GM13976 (cell line): ENCODE data around the gene GPR176.

ENCODE experiments used
- DNase-seq: peaks from one replicate; pipeline ENCODE4 v3.0.0; 2012; ENCODE audit warnings: low spot score
- in situ Hi-C: fragments of 300-500 bp; cut with MboI; formaldehyde crosslinking; loops from one replicate; pipeline ENCODE4 v1.12.0; 2022; ENCODE audit warnings: low sequenced_read_pairs, mixed read lengths, inconsistent platforms; ENCODE audit not compliant: unreplicated experiment
- TF ChIP-seq, protein P1 (sequence below): IDR thresholded peaks from 2 replicates; pipeline ENCODE4 v1.5.1; 2012; ENCODE audit warnings: borderline replicate concordance, mild to moderate bottlenecking; ENCODE audit not compliant: insufficient read depth; ENCODE audit errors: extremely low read depth, missing control alignments, control extremely low read depth

Gene GPR176

DNA sequence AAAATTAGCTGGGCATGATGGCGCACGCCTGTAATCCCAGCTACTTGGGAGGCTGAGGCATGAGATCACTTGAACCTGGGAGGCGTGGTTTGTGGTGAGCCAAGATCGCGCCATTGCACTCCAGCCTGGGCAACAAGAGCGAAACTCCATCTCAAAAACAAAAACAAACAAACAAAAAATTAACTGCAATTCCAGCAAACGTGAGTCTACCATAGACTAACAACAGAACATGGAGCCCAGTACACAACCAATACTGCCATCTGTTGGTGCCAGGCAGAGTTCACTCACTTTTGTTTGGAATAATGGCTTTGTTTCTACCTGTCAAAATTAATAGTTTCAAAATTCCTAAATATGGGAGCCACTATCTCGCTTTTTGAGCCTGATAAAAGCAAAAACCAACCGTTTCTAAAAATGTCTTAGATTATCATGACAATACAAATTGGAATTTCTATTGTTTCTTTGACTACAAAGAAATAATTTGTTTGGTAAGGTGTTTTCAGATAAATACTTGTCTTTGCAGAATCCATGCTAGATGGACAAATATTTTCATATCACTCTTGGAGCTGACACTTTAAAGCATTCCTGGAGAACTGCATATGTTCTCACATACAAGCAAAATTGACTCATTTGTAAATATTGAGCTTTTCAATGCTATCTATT lies 45.0 kb downstream of the GPR176 start:
- TF ChIP-seq, protein P1, sequence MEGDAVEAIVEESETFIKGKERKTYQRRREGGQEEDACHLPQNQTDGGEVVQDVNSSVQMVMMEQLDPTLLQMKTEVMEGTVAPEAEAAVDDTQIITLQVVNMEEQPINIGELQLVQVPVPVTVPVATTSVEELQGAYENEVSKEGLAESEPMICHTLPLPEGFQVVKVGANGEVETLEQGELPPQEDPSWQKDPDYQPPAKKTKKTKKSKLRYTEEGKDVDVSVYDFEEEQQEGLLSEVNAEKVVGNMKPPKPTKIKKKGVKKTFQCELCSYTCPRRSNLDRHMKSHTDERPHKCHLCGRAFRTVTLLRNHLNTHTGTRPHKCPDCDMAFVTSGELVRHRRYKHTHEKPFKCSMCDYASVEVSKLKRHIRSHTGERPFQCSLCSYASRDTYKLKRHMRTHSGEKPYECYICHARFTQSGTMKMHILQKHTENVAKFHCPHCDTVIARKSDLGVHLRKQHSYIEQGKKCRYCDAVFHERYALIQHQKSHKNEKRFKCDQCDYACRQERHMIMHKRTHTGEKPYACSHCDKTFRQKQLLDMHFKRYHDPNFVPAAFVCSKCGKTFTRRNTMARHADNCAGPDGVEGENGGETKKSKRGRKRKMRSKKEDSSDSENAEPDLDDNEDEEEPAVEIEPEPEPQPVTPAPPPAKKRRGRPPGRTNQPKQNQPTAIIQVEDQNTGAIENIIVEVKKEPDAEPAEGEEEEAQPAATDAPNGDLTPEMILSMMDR: peak; percentile 37
- peak; percentile 29 for DNase-seq
- in situ Hi-C loops: loop anchor here (5.0 kb wide), 1 partner anchor 73 kb away; no protein-coding TSS in a partner anchor

DNA sequence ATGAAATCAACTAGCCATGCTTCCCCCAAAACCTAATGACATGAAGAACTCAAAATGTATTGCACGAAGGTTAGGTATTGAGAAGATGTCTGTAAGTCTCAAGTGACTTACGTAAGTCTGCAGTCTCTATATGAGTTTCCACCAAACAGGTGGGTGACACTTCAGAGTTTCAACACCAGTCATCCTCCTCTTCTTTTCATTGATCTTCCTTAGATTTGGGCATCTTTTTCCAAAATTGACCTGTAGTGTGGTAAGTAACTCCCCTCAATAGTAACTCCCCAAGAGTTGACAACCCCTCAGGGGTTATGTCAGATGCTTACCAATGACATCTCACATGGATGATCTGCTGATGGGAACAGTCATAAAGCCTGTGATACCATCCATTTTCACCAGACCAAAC lies 46.1 kb downstream of the GPR176 start:
- in situ Hi-C loops: no loop called here
- DNase-seq: no peak
- TF ChIP-seq, protein P1: no peak

DNA sequence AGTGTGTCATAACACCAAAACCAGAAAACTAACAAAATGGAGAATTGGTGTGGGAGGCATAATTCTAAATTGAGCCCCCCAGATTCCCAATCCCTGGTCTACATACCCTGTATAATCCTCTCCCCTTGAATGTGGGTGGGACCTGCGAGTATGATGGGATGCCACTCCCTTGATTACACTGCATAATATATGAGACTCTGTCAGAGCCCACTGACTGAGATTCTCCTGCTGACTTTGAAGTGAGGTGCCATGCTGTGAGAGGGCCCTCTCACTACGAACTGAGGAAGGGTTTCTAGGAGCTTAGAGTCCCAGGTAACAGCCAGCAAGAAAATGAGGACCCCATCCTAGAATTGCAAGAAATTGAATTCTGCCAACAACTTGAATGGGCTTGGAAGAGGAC lies 49.5 kb downstream of the GPR176 start:
- TF ChIP-seq, protein P1: no peak
- DNase-seq: no peak
- in situ Hi-C loops: no loop called here

DNA sequence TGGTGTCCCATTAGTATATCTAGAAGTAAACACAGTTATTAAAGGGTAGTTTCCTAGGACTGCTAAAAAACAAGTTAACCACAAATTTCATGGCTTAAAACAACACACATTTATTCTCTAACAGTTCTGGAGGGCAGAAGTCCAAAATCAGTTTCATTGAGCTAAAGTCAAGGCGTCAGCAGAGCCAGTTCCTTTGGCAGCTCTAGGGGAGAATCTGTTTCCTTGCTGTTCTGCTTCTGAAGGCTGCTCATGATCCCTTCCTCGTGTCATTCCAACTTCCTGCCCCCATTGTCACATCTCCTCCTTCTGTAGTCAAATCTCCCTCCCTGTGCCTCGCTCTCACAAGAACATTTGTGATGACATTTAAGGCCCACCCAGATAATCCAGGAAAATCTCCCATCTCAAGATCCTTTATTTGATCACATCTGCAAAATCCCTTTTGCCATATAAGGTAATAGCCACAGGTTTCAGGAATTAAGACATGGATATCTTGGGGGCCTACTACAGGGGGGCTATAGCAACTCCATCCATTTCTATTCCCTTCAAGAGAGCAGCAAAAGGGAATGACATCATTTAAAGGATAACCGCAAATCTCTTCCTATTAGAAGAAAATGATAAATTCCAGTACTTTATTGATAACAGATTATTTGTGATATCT lies 50.1 kb downstream of the GPR176 start:
- DNase-seq: no peak
- TF ChIP-seq, protein P1: no peak
- in situ Hi-C loops: no loop called here

DNA sequence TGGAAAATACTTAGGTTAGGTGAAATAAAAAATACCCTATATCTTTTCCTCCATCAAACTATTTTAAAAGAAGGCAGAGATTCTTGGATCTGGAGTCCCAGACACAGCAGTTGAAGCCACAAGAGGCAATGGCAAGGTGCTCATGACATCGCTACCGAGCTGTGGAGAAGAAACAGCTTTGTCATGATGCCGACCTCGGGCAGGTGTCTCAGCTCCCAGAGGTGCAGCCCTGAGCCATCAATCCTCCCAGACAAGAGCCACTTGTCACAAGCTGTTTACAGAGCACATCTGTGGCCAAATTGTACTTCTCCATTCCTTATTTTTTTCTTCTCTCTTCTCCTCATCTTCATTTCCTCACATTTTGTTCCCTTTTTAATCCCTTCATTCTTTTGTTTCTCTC lies 50.8 kb downstream of the GPR176 start:
- no peak for DNase-seq
- in situ Hi-C loops: no loop called here
- TF ChIP-seq, protein P1: no peak

DNA sequence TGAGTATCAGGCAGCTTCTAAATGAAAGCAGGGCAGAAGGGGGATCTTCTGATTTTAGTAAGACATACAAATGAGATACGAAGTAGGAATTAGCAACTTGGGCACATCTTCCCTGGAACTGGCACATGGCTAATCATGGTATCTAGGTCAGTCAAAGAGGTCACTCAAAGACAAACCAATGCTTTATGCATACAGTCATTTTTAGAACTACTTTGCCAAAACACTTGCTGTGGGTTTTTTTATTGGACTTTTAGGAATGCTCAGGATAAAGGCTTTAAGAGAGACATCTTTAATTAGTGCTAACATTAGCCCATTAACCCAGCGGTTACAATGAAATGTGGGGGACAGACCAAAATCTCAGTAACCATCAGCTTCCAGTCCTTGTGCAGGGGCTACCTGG lies 51.7 kb downstream of the GPR176 start:
- TF ChIP-seq, protein P1: no peak
- in situ Hi-C loops: no loop called here
- no peak for DNase-seq
